PFSK-1 (cell line): ENCODE data around the gene MMP26.

Experiments
- FOXP2 ChIP-seq: optimal IDR thresholded peaks from 2 replicates; pipeline ENCODE3; 2011; ENCODE audit warnings: borderline replicate concordance, control low read depth, inconsistent platforms; ENCODE audit not compliant: insufficient read depth; ENCODE audit errors: extremely low read length, extremely low read depth
- POLR2AphosphoS5 ChIP-seq: IDR thresholded peaks from 2 replicates; pipeline ENCODE4 v1.6.1; 2012; ENCODE audit warnings: low read depth, mild to moderate bottlenecking, control low read depth, low read length, moderate library complexity
- TAF1 ChIP-seq: IDR thresholded peaks from 2 replicates; pipeline ENCODE4 v1.6.1; 2012; ENCODE audit warnings: low read length, control low read depth, borderline replicate concordance; ENCODE audit not compliant: insufficient read depth

The MMP26 gene

DNA sequence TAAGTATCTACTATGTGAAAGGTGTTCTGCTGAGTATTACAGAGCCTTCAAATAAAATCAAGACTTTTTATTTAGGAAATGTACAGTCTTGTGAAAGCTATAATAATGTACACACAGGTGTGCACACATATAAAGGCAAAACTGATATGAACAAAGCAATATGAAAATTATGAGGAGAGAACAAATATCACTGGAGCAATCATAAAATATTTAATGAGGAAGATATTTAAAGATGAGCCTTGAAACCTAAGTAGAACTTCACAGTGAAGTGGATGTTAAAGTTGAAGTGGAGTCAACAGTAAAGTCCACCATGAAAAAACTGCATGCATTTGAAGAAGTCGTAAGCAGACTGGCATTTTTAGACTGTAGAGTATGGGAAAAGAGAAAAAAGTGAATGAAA lies 46.6 kb downstream of the MMP26 start:
- TF ChIP-seq POLR2AphosphoS5 (no peak), TAF1 (no peak), FOXP2 (no peak)
